Natural killer cell (primary cell): Measurements from ENCODE around the gene PTPRK. TPM values are rescaled to one million over a fixed set of nuclear protein-coding genes. Genes with fewer than 3 reads are reported as not detected.

ENCODE experiments used
- ATAC-seq, 3 donors: fragments of 150-1000 bp in 2 of 3; fragments of 200-7000 bp in 1 of 3; cut with Tn5 transposase; 1 replicate in 1 of 3; 2 replicates in 2 of 3; pipeline ENCODE4 v1.10.0; 2021; ENCODE audit warnings: mild to moderate bottlenecking in 2 of 3, moderate library complexity in 2 of 3
- DNase-seq, 2 donors: peaks; one replicate each; pipeline versions ENCODE4 v3.0.0 to v3.0.0-alpha.2; 2013 to 2021; ENCODE audit warnings: mixed read lengths in 1 of 2
- H3K27ac ChIP-seq: one replicate; pipeline ENCODE4 v1.5.1; 2013; ENCODE audit warnings: mild to moderate bottlenecking, low read length
- H3K27me3 ChIP-seq: one replicate; pipeline ENCODE4 v1.6.1; 2013; ENCODE audit warnings: low read length; ENCODE audit not compliant: control insufficient read depth, insufficient read depth
- H3K36me3 ChIP-seq: one replicate; pipeline ENCODE4 v1.6.1; 2013; ENCODE audit warnings: low read length; ENCODE audit not compliant: control insufficient read depth, insufficient read depth
- H3K4me1 ChIP-seq: one replicate; pipeline ENCODE4 v1.6.1; 2013; ENCODE audit warnings: low read length; ENCODE audit not compliant: control insufficient read depth, insufficient read depth
- H3K4me3 ChIP-seq: one replicate; pipeline ENCODE4 v1.5.1; 2013; ENCODE audit warnings: low read length
- H3K9me3 ChIP-seq: one replicate; pipeline ENCODE4 v1.6.1; 2013; ENCODE audit warnings: low read length; ENCODE audit not compliant: control insufficient read depth, insufficient read depth
- H3K27ac Mint-ChIP-seq, 2 donors: one replicate each; pipeline ENCODE4 v1.8.0; 2022; ENCODE audit warnings: mild to moderate bottlenecking in 2 of 2, mixed read lengths in 2 of 2, moderate library complexity in 1 of 2
- H3K27me3 Mint-ChIP-seq, 2 donors: one replicate each; pipeline ENCODE4 v1.8.0; 2022; ENCODE audit warnings: low read depth in 2 of 2, mixed read lengths in 2 of 2
- H3K36me3 Mint-ChIP-seq: one replicate; pipeline ENCODE4 v1.8.0; 2022; ENCODE audit warnings: mixed read lengths
- H3K4me1 Mint-ChIP-seq, 2 donors: one replicate each; pipeline ENCODE4 v1.8.0; 2022; ENCODE audit warnings: mixed read lengths in 2 of 2
- H3K4me3 Mint-ChIP-seq: one replicate; pipeline ENCODE4 v1.8.0; 2022; ENCODE audit warnings: mild to moderate bottlenecking, moderate library complexity, mixed read lengths
- H3K9me3 Mint-ChIP-seq, 2 donors: one replicate each; pipeline ENCODE4 v1.8.0; 2022; ENCODE audit warnings: mixed read lengths in 2 of 2
- WGBS: methylation state at CpG from one replicate; pipeline ENCODE4 v1.1.7; 2013; ENCODE audit warnings: missing lambda C conversion rate; ENCODE audit not compliant: insufficient coverage; 5-methylcytosine and 5-hydroxymethylcytosine counted together
- intact Hi-C: fragments of 100-400 bp; cut with micrococcal nuclease; formaldehyde crosslinking; loops from one replicate; pipeline ENCODE4 v1.14.2; 2022
- total RNA-seq, 4 donors: library from RNA; stranded (reverse); fragments of 120-200 nt in 1 of 4; gene quantifications; one replicate each; pipeline versions ENCODE4 v1.2.3 to v1.2.4, GENCODE V29; 2013 to 2022
- TF ChIP-seq, protein P1 (sequence below): fragments of 200-600 bp; IDR thresholded peaks from one replicate; pipeline ENCODE4 v1.8.0; 2022; ENCODE audit warnings: antibody characterized with exemption

PTPRK gene
- total RNA-seq, 3 donors from 2014 or later (not counting 1 experiment from before 2014, with no cell fraction given) = 0.14 to 1.2 (median 0.95) TPM

DNA sequence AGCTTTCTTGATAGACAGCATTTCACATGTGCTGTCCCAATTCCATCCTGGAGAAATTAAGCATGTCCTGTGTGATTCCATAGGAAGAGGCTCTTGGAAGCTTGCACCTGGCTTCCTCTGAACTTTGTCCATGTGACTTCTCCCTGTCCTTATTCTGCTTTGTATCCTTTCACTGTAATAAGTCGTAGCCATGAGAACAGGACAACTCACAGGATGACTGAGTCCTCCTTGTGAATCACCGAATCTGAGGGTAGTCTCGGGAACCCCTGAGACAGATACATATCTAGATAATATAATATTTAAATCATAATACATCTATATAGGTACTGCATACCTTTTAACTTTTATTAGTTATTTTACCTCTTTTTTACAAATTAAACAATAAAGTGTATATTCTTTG lies 462.9 kb downstream of the PTPRK start:
- no peaks in the 10 kb centered on the region for H3K4me1 Mint-ChIP-seq
- Histone ChIP-seq H3K27ac (no peak overlapping the region), H3K4me3 (no peak overlapping the region), H3K9me3 (no peaks in the 10 kb centered on the region), H3K36me3 (no peaks in the 10 kb centered on the region), H3K27me3 (no peaks in the 10 kb centered on the region), H3K4me1 (no peaks in the 10 kb centered on the region)
- TF ChIP-seq, protein P1, sequence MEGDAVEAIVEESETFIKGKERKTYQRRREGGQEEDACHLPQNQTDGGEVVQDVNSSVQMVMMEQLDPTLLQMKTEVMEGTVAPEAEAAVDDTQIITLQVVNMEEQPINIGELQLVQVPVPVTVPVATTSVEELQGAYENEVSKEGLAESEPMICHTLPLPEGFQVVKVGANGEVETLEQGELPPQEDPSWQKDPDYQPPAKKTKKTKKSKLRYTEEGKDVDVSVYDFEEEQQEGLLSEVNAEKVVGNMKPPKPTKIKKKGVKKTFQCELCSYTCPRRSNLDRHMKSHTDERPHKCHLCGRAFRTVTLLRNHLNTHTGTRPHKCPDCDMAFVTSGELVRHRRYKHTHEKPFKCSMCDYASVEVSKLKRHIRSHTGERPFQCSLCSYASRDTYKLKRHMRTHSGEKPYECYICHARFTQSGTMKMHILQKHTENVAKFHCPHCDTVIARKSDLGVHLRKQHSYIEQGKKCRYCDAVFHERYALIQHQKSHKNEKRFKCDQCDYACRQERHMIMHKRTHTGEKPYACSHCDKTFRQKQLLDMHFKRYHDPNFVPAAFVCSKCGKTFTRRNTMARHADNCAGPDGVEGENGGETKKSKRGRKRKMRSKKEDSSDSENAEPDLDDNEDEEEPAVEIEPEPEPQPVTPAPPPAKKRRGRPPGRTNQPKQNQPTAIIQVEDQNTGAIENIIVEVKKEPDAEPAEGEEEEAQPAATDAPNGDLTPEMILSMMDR = no peak
- intact Hi-C loops = no loop called here
- no peaks in the 10 kb centered on the region for H3K36me3 Mint-ChIP-seq
- DNase-seq (no peak), ATAC-seq (no peak)
- H3K4me3 Mint-ChIP-seq = no peak overlapping the region
- no peak overlapping the region for H3K27ac Mint-ChIP-seq
- no peaks in the 10 kb centered on the region for H3K9me3 Mint-ChIP-seq
- WGBS = 100% methylated on average over 1 of the region's 3 CpGs
- H3K27me3 Mint-ChIP-seq = no peaks in the 10 kb centered on the region

DNA sequence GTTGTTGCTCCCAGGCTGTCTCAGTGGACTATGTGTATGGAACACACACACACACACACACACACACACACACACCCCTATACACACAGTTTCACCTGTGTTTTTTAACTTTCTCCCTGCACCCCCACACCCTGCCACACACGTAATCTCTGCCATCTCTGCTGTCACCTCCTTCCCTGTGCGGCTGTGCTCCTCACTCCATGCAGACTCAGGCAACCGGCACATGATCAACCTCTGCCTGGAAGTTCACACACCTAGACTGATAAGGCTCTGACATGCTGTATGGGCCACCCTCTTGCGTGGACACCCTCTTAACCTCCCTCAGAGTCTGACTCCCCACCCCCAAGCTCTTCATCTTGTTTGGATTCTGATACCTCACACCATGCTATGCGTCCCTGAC lies 467.3 kb downstream of the PTPRK start:
- Mint-ChIP-seq H3K4me3 (no peak overlapping the region), H3K9me3 (no peaks in the 10 kb centered on the region), H3K27ac (no peak overlapping the region), H3K27me3 (no peaks in the 10 kb centered on the region), H3K4me1 (no peaks in the 10 kb centered on the region), H3K36me3 (no peaks in the 10 kb centered on the region)
- TF ChIP-seq, protein P1 = no peak
- WGBS = 92% methylated on average over 5 of the region's 5 CpGs
- intact Hi-C loops = no loop called here
- Histone ChIP-seq H3K9me3 (no peaks in the 10 kb centered on the region), H3K36me3 (no peaks in the 10 kb centered on the region), H3K27ac (no peak overlapping the region), H3K4me3 (no peak overlapping the region), H3K4me1 (no peaks in the 10 kb centered on the region), H3K27me3 (no peaks in the 10 kb centered on the region)
- DNase-seq (no peak), ATAC-seq (no peak)

DNA sequence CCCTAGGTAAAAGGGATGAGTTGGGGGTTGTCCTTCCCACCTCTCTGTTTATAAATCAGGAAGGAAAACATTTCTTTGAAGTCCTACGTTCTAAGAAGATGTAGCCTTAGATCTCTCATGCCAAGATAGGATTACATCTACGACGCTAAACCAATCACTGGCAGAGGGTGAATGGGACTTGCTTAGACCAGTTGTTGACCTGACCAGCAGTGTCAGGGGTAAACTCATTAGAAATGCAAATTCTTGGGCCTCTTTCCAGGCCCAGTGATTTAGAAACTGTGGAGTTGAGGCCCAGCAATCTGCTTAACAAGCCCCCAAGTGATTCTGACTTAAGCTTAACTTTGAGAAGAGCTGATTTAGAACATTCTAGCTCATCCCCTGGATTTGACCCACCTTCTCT lies 472.4 kb downstream of the PTPRK start:
- Histone ChIP-seq H3K27me3 (no peaks in the 10 kb centered on the region), H3K36me3 (no peaks in the 10 kb centered on the region), H3K9me3 (no peaks in the 10 kb centered on the region), H3K4me1 (no peaks in the 10 kb centered on the region), H3K4me3 (no peak overlapping the region), H3K27ac (no peak overlapping the region)
- no peaks in the 10 kb centered on the region for H3K36me3 Mint-ChIP-seq
- TF ChIP-seq, protein P1 = no peak
- no peaks in the 10 kb centered on the region for H3K27me3 Mint-ChIP-seq
- no peaks in the 10 kb centered on the region for H3K4me1 Mint-ChIP-seq
- no peaks in the 10 kb centered on the region for H3K9me3 Mint-ChIP-seq
- WGBS = 96% methylated on average over 3 of the region's 3 CpGs
- no peak overlapping the region for H3K4me3 Mint-ChIP-seq
- no peak for ATAC-seq
- no peak overlapping the region for H3K27ac Mint-ChIP-seq
- no peak for DNase-seq
- intact Hi-C loops = no loop called here

DNA sequence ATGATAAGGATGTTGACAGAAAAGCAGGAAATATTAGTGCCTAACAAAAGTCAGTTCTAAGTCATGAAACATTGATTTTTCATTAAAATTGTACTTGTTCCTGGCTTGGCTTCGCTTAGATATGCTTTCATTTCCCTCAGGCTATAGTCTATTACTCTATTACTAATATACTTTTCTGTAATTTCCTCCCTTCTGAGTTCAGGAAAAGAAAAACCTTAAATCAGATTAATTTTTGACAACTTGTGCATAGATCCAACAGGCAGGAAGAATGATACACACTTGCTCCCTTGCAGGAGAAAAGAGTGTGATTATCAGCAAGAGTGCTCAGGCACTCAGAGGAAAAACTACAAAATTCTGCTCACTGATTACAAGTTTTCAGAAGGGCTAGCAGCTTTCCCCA lies 474.4 kb downstream of the PTPRK start:
- Histone ChIP-seq H3K36me3 (no peaks in the 10 kb centered on the region), H3K27ac (no peak overlapping the region), H3K9me3 (no peaks in the 10 kb centered on the region), H3K27me3 (no peaks in the 10 kb centered on the region), H3K4me1 (no peaks in the 10 kb centered on the region), H3K4me3 (no peak overlapping the region)
- H3K27me3 Mint-ChIP-seq = no peaks in the 10 kb centered on the region
- no peaks in the 10 kb centered on the region for H3K36me3 Mint-ChIP-seq
- intact Hi-C loops = no loop called here
- 76% methylated on average over 1 of the region's 1 CpG for WGBS
- no peak overlapping the region for H3K4me3 Mint-ChIP-seq
- no peak for ATAC-seq
- H3K27ac Mint-ChIP-seq = no peak overlapping the region
- DNase-seq = no peak
- H3K4me1 Mint-ChIP-seq = no peaks in the 10 kb centered on the region
- H3K9me3 Mint-ChIP-seq = no peaks in the 10 kb centered on the region
- TF ChIP-seq, protein P1 = no peak
